Measurements from ENCODE around the gene IGF2BP2. TPM values are rescaled to one million over a fixed set of nuclear protein-coding genes. Genes with fewer than 3 reads are reported as not detected.

Gene IGF2BP2
- total and polyA plus RNA-seq, 4 donors: 0.18 to 17.5 (median 6.1) TPM

DNA sequence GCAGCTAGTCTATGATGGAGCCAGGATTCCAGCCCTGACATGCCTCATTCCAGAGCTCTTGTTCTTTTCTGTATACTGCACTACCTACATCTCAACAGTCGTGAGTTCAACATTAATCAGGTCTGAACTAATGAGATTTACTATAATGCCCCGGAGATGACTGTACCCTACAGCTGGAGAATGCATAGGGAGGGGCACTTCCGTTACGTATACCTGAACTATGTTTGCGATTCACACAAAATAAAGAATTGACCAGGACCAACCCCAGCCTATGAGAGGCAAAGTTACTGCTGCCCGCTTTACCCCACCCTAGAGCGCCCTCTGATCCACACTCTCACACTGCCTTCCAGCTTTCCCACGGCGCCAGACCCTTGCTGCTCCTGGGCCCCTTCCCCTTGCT lies 97.0 kb downstream of the IGF2BP2 start:
- no peak for DNase-seq
- no peak overlapping the region for H3K27ac ChIP-seq (ENCODE audit: low read depth in 1 of 2, low read length in 2 of 2)
- intact Hi-C loops (cut with DNase I): no loop called here
- no peaks in the 10 kb centered on the region for H3K36me3 ChIP-seq (ENCODE audit: control insufficient read depth in 1 of 2, insufficient read depth in 2 of 2, low read length in 1 of 2)
- no peaks in the 10 kb centered on the region for H3K27me3 ChIP-seq (ENCODE audit: control insufficient read depth in 1 of 2, insufficient read depth in 2 of 2, low read length in 1 of 2)
- WGBS, 2 donors: 87 to 91% methylated on average over 9 of the region's 9 CpGs
- peaks cover 3% of the 10 kb centered on the region for H3K9me3 ChIP-seq (ENCODE audit: control insufficient read depth, low read length)
- no peak for ATAC-seq (ENCODE audit: low FRiP score)
- no peak overlapping the region for H3K4me3 ChIP-seq (ENCODE audit: low read length in 2 of 2)
- no peaks in the 10 kb centered on the region for H3K4me1 ChIP-seq (ENCODE audit: control insufficient read depth in 1 of 2, insufficient read depth in 2 of 2, low read length in 2 of 2)

- Histone ChIP-seq H3K4me1 (ENCODE audit: control insufficient read depth in 1 of 2, insufficient read depth in 2 of 2, low read length in 2 of 2) (no peaks in the 10 kb centered on the region), H3K27me3 (ENCODE audit: control insufficient read depth in 1 of 2, insufficient read depth in 2 of 2, low read length in 1 of 2) (no peaks in the 10 kb centered on the region), H3K9me3 (ENCODE audit: control insufficient read depth, low read length) (peaks cover 3% of the 10 kb centered on the region), H3K4me3 (ENCODE audit: low read length in 2 of 2) (no peak overlapping the region), H3K27ac (ENCODE audit: low read depth in 1 of 2, low read length in 2 of 2) (no peak overlapping the region), H3K36me3 (ENCODE audit: control insufficient read depth in 1 of 2, insufficient read depth in 2 of 2, low read length in 1 of 2) (no peaks in the 10 kb centered on the region)
- intact Hi-C loops (cut with DNase I): no loop called here
- ATAC-seq (ENCODE audit: low FRiP score): no peak
- no peak for DNase-seq
- 86 to 89% methylated on average over 6 of the region's 6 CpGs for WGBS, 2 donors
These were observed 98.4 kb downstream of the IGF2BP2 start for GRCh38 chr3:185726254-185726967.

- Histone ChIP-seq H3K36me3 (ENCODE audit: control insufficient read depth in 1 of 2, insufficient read depth in 2 of 2, low read length in 1 of 2) (no peaks in the 10 kb centered on the region), H3K4me1 (ENCODE audit: control insufficient read depth in 1 of 2, insufficient read depth in 2 of 2, low read length in 2 of 2) (no peaks in the 10 kb centered on the region), H3K9me3 (ENCODE audit: control insufficient read depth, low read length) (peaks cover 4% of the 10 kb centered on the region), H3K27me3 (ENCODE audit: control insufficient read depth in 1 of 2, insufficient read depth in 2 of 2, low read length in 1 of 2) (no peaks in the 10 kb centered on the region), H3K4me3 (ENCODE audit: low read length in 2 of 2) (no peak overlapping the region), H3K27ac (ENCODE audit: low read depth in 1 of 2, low read length in 2 of 2) (no peak overlapping the region)
- intact Hi-C loops (cut with DNase I): no loop called here
- ATAC-seq (ENCODE audit: low FRiP score): no peak
- DNase-seq: no peak
- WGBS, 2 donors: 76 to 80% methylated on average over 3 of the region's 3 CpGs
These were observed 100.1 kb downstream of the IGF2BP2 start for GRCh38 chr3:185724761-185725160.

DNA sequence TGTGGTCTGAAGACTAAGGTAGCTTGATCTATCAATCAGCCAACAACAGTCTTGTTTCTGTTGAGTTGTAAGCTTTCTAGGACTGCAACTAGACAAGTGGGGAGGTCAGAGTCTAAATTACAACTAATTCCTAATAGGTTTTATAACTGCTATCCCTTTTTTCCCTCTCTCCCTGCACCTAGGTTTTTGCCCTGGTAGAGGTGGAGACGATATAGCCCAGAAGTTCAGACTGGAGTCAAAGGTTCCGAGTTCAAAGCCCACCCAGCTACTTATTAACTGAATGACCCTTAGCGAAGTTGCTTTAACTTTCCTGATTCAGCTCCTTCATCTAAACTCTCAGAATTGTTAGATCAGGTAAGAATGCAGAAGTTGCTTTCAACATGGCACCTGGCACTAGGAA lies 100.6 kb downstream of the IGF2BP2 start:
- no peaks in the 10 kb centered on the region for H3K27me3 ChIP-seq (ENCODE audit: control insufficient read depth in 1 of 2, insufficient read depth in 2 of 2, low read length in 1 of 2)
- WGBS, 2 donors: 94 to 99% methylated on average over 3 of the region's 3 CpGs
- H3K4me3 ChIP-seq (ENCODE audit: low read length in 2 of 2): no peak overlapping the region
- H3K4me1 ChIP-seq (ENCODE audit: control insufficient read depth in 1 of 2, insufficient read depth in 2 of 2, low read length in 2 of 2): no peaks in the 10 kb centered on the region
- ATAC-seq (ENCODE audit: low FRiP score): no peak
- peaks cover 4% of the 10 kb centered on the region for H3K9me3 ChIP-seq (ENCODE audit: control insufficient read depth, low read length)
- intact Hi-C loops (cut with DNase I): no loop called here
- no peak overlapping the region for H3K27ac ChIP-seq (ENCODE audit: low read depth in 1 of 2, low read length in 2 of 2)
- no peak for DNase-seq
- H3K36me3 ChIP-seq (ENCODE audit: control insufficient read depth in 1 of 2, insufficient read depth in 2 of 2, low read length in 1 of 2): no peaks in the 10 kb centered on the region

- WGBS, 2 donors: 71 to 77% methylated on average over 5 of the region's 5 CpGs
- Histone ChIP-seq H3K27ac (ENCODE audit: low read depth in 1 of 2, low read length in 2 of 2) (no peak overlapping the region), H3K36me3 (ENCODE audit: control insufficient read depth in 1 of 2, insufficient read depth in 2 of 2, low read length in 1 of 2) (no peaks in the 10 kb centered on the region), H3K27me3 (ENCODE audit: control insufficient read depth in 1 of 2, insufficient read depth in 2 of 2, low read length in 1 of 2) (no peaks in the 10 kb centered on the region), H3K9me3 (ENCODE audit: control insufficient read depth, low read length) (peaks cover 5% of the 10 kb centered on the region), H3K4me3 (ENCODE audit: low read length in 2 of 2) (no peak overlapping the region), H3K4me1 (ENCODE audit: control insufficient read depth in 1 of 2, insufficient read depth in 2 of 2, low read length in 2 of 2) (no peaks in the 10 kb centered on the region)
- no peak for ATAC-seq (ENCODE audit: low FRiP score)
- no peak for DNase-seq
- intact Hi-C loops (cut with DNase I): no loop called here
These were observed 102.0 kb downstream of the IGF2BP2 start for GRCh38 chr3:185722881-185723280.

DNA sequence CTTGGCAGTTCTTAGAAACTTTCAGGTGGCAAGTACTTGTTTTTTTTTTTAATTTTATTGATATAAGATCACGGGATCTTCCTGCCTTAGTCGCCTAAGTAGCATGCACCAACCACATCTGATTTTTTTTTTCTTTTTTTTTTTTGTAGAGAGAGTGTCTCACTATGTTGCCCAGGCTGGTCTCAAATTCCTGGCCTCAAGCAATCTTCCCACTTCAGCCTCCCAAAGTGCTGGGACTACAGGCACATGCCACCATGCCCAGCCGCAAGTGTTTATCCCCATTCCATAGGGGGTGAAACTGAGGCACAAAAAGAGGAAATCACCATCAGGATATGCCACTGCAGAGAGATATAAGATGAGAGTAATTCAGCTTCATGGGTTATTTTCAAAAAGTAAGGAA lies 102.9 kb downstream of the IGF2BP2 start:
- H3K27me3 ChIP-seq (ENCODE audit: control insufficient read depth in 1 of 2, insufficient read depth in 2 of 2, low read length in 1 of 2): no peaks in the 10 kb centered on the region
- WGBS, 2 donors: 89% methylated on average over 3 of the region's 3 CpGs
- ATAC-seq (ENCODE audit: low FRiP score) (no peak), DNase-seq (no peak)
- intact Hi-C loops (cut with DNase I): no loop called here
- H3K36me3 ChIP-seq (ENCODE audit: control insufficient read depth in 1 of 2, insufficient read depth in 2 of 2, low read length in 1 of 2): no peaks in the 10 kb centered on the region
- H3K9me3 ChIP-seq (ENCODE audit: control insufficient read depth, low read length): peaks cover 6% of the 10 kb centered on the region
- no peak overlapping the region for H3K4me3 ChIP-seq (ENCODE audit: low read length in 2 of 2)
- H3K27ac ChIP-seq (ENCODE audit: low read depth in 1 of 2, low read length in 2 of 2): no peak overlapping the region
- no peaks in the 10 kb centered on the region for H3K4me1 ChIP-seq (ENCODE audit: control insufficient read depth in 1 of 2, insufficient read depth in 2 of 2, low read length in 2 of 2)

- intact Hi-C loops (cut with DNase I): no loop called here
- Histone ChIP-seq H3K4me3 (ENCODE audit: low read length in 2 of 2) (no peak overlapping the region), H3K36me3 (ENCODE audit: control insufficient read depth in 1 of 2, insufficient read depth in 2 of 2, low read length in 1 of 2) (no peaks in the 10 kb centered on the region), H3K4me1 (ENCODE audit: control insufficient read depth in 1 of 2, insufficient read depth in 2 of 2, low read length in 2 of 2) (no peaks in the 10 kb centered on the region), H3K9me3 (ENCODE audit: control insufficient read depth, low read length) (peaks cover 6% of the 10 kb centered on the region), H3K27ac (ENCODE audit: low read depth in 1 of 2, low read length in 2 of 2) (no peak overlapping the region), H3K27me3 (ENCODE audit: control insufficient read depth in 1 of 2, insufficient read depth in 2 of 2, low read length in 1 of 2) (no peaks in the 10 kb centered on the region)
- WGBS, 2 donors: 94 to 96% methylated on average over 9 of the region's 9 CpGs
- DNase-seq: no peak
- no peak for ATAC-seq (ENCODE audit: low FRiP score)
These were observed 104.5 kb downstream of the IGF2BP2 start for GRCh38 chr3:185720326-185720725.

GRCh38 chr3:185718736-185719593 lies 105.9 kb downstream of the IGF2BP2 start:
- ATAC-seq (ENCODE audit: low FRiP score) (no peak), DNase-seq (no peak)
- 92 to 96% methylated on average over 7 of the region's 7 CpGs for WGBS, 2 donors
- no peak overlapping the region for H3K4me3 ChIP-seq (ENCODE audit: low read length in 2 of 2)
- no peaks in the 10 kb centered on the region for H3K27me3 ChIP-seq (ENCODE audit: control insufficient read depth in 1 of 2, insufficient read depth in 2 of 2, low read length in 1 of 2)
- peaks cover 4% of the 10 kb centered on the region for H3K9me3 ChIP-seq (ENCODE audit: control insufficient read depth, low read length)
- H3K27ac ChIP-seq (ENCODE audit: low read depth in 1 of 2, low read length in 2 of 2): no peak overlapping the region
- H3K4me1 ChIP-seq (ENCODE audit: control insufficient read depth in 1 of 2, insufficient read depth in 2 of 2, low read length in 2 of 2): no peaks in the 10 kb centered on the region
- H3K36me3 ChIP-seq (ENCODE audit: control insufficient read depth in 1 of 2, insufficient read depth in 2 of 2, low read length in 1 of 2): no peaks in the 10 kb centered on the region
- intact Hi-C loops (cut with DNase I): no loop called here
